HuH-7.5 (cell line): ENCODE results near the gene AKAP1.

Experiments used
- DNase-seq: peaks from one replicate; pipeline ENCODE4 v3.0.0; 2011; ENCODE audit warnings: low spot score

Gene AKAP1

GRCh38 chr17:57084802-57085447, at the start of gene AKAP1:
AKAP1 (plus strand) TSS chr17:57085246; CDS start chr17:57105465, 20,219 bp downstream.
- peak; percentile 98 for DNase-seq

- DNase-seq, result no peak
Observed at GRCh38 chr17:57035971-57036481, 49.0 kb upstream of the AKAP1 start.

- no peak for DNase-seq
Observed at GRCh38 chr17:57037411-57037810, 47.6 kb upstream of the AKAP1 start.

- DNase-seq, result no peak
Observed at GRCh38 chr17:57038486-57038885, 46.6 kb upstream of the AKAP1 start.

- DNase-seq, result no peak
Observed at GRCh38 chr17:57040571-57040970, 44.5 kb upstream of the AKAP1 start.

GRCh38 chr17:57043276-57043675, 41.8 kb upstream of the AKAP1 start:
- no peak for DNase-seq

- no peak for DNase-seq
Observed at GRCh38 chr17:57044976-57045867, 39.8 kb upstream of the AKAP1 start.

GRCh38 chr17:57045868-57046704, 39.0 kb upstream of the AKAP1 start:
- peak; percentile 47 for DNase-seq

- no peak for DNase-seq
Observed at GRCh38 chr17:57046749-57047148, 38.3 kb upstream of the AKAP1 start.

- DNase-seq, result no peak
Observed at GRCh38 chr17:57048096-57048495, 37.0 kb upstream of the AKAP1 start.

- DNase-seq, result no peak
Observed at GRCh38 chr17:57050306-57050705, 34.7 kb upstream of the AKAP1 start.

- no peak for DNase-seq
Observed at GRCh38 chr17:57051886-57052361, 33.1 kb upstream of the AKAP1 start.

GRCh38 chr17:57062865-57063264, 22.2 kb upstream of the AKAP1 start:
- no peak for DNase-seq

- DNase-seq, result no peak
Observed at GRCh38 chr17:57067162-57067561, 17.9 kb upstream of the AKAP1 start.

- no peak for DNase-seq
Observed at GRCh38 chr17:57067781-57068180, 17.3 kb upstream of the AKAP1 start.

- no peak for DNase-seq
Observed at GRCh38 chr17:57068222-57068658, 16.8 kb upstream of the AKAP1 start.

GRCh38 chr17:57068707-57069106, 16.3 kb upstream of the AKAP1 start:
- no peak for DNase-seq

- no peak for DNase-seq
Observed at GRCh38 chr17:57071991-57072944, 12.8 kb upstream of the AKAP1 start.

- no peak for DNase-seq
Observed at GRCh38 chr17:57073626-57074025, 11.4 kb upstream of the AKAP1 start.

GRCh38 chr17:57075193-57075592, 9.9 kb upstream of the AKAP1 start:
- no peak for DNase-seq

GRCh38 chr17:57075785-57076184, 9.3 kb upstream of the AKAP1 start:
- DNase-seq, result no peak
